B cell (primary cell): ENCODE results near the gene CCDC121.

Experiments used
- EZH2 ChIP-seq: IDR thresholded peaks from 2 replicates; pipeline ENCODE4 v1.6.1; 2012; ENCODE audit warnings: borderline replicate concordance, low read depth, mild to moderate bottlenecking, moderate library complexity, low read length; ENCODE audit not compliant: insufficient read depth, poor library complexity, severe bottlenecking
- TF ChIP-seq, protein P1 (sequence below): fragments of 200-600 bp; IDR thresholded peaks from one replicate; pipeline ENCODE4 v1.8.0; 2022; ENCODE audit warnings: antibody characterized with exemption, mild to moderate bottlenecking

DNA sequence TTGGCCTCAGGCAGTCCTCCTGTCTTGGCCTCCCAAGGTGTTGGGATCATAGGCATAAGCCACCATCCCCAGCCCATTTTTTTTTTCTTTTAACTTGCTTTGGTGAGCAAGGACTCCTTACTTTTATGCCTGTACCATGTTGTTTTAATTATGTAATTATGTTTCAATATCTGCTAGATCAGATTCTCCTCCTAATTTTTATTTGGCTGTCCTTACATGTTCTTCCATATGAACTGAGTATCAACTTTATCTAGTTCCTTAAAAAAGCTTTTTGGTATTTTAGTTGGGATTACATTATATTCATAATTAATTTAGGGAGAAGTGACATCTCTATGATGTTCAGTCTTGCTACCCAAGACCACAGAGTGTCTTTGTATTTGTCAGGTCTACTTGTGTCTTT lies 16.4 kb upstream of the CCDC121 start:
- TF ChIP-seq, protein P1, sequence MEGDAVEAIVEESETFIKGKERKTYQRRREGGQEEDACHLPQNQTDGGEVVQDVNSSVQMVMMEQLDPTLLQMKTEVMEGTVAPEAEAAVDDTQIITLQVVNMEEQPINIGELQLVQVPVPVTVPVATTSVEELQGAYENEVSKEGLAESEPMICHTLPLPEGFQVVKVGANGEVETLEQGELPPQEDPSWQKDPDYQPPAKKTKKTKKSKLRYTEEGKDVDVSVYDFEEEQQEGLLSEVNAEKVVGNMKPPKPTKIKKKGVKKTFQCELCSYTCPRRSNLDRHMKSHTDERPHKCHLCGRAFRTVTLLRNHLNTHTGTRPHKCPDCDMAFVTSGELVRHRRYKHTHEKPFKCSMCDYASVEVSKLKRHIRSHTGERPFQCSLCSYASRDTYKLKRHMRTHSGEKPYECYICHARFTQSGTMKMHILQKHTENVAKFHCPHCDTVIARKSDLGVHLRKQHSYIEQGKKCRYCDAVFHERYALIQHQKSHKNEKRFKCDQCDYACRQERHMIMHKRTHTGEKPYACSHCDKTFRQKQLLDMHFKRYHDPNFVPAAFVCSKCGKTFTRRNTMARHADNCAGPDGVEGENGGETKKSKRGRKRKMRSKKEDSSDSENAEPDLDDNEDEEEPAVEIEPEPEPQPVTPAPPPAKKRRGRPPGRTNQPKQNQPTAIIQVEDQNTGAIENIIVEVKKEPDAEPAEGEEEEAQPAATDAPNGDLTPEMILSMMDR: no peak
- no peak for TF ChIP-seq EZH2
